ENCODE data around the gene SPATA20.

GRCh38 chr17:50499721-50500120, 47.3 kb upstream of the SPATA20 start:
- no peak for TF ChIP-seq CTCF (IDR thresholded peaks at IDR 0.05)
- no peak for TF ChIP-seq EZH2 (IDR thresholded peaks at IDR 0.05)

Measured in neural progenitor cell (in vitro differentiated cells).